Omental fat pad (tissue), 4 donors: ENCODE measurements around the gene MAGEA8. TPM values are rescaled to one million over a fixed set of nuclear protein-coding genes. Genes with fewer than 3 reads are reported as not detected.
"Not testable (repeated sequence)": the region's sequence is repeated elsewhere in the genome, so short reads cannot be mapped to it uniquely, and the experiment has no call there.

Source experiments
- ATAC-seq: fragments of 150-250 bp; one replicate; pipeline ENCODE4 v1.9.1; 2016; ENCODE audit warnings: mild to moderate bottlenecking, moderate library complexity; ENCODE audit not compliant: low FRiP score
- DNase-seq: peaks from one replicate; pipeline ENCODE4 v3.0.0-alpha.2; 2019; ENCODE audit warnings: low spot score
- total RNA-seq, 4 donors: library from RNA; depleted of rRNA; stranded (reverse); fragments of >200 nt; gene quantifications; one replicate each; pipeline ENCODE4 v1.1.0, GENCODE V29; 2016
- TF ChIP-seq, protein P1 (sequence below), 3 donors: fragments of 450-650 bp; IDR thresholded peaks; one replicate each; pipeline ENCODE4 v1.5.1; 2016 to 2017; ENCODE audit warnings: antibody characterized with exemption in 3 of 3, mild to moderate bottlenecking in 3 of 3, moderate library complexity in 2 of 3

Gene MAGEA8
- total RNA-seq, 4 donors from 2014 or later = not detected

DNA sequence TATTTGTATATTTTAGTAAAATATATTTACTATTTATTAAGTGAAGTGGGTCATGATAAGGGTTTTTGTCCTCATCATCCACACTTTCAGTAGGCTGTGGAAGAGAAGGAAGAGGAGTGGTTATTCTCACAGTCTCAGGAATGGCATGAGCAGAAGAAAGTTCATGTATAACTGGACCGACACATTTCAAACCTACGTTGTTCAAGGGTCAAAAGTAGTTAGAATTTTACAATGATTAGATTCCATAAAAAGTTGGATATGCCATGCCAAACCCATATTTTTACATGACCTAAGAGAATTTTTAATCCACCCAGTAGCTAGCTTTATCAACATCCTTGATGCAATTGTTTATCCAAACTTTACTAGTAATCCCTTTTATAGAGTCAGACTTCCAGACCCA, 15.6 kb upstream of the MAGEA8 start:
- TF ChIP-seq, protein P1, sequence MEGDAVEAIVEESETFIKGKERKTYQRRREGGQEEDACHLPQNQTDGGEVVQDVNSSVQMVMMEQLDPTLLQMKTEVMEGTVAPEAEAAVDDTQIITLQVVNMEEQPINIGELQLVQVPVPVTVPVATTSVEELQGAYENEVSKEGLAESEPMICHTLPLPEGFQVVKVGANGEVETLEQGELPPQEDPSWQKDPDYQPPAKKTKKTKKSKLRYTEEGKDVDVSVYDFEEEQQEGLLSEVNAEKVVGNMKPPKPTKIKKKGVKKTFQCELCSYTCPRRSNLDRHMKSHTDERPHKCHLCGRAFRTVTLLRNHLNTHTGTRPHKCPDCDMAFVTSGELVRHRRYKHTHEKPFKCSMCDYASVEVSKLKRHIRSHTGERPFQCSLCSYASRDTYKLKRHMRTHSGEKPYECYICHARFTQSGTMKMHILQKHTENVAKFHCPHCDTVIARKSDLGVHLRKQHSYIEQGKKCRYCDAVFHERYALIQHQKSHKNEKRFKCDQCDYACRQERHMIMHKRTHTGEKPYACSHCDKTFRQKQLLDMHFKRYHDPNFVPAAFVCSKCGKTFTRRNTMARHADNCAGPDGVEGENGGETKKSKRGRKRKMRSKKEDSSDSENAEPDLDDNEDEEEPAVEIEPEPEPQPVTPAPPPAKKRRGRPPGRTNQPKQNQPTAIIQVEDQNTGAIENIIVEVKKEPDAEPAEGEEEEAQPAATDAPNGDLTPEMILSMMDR (IDR thresholded peaks at IDR 0.05) = no peak
- DNase-seq = no peak
- ATAC-seq = no peak

DNA sequence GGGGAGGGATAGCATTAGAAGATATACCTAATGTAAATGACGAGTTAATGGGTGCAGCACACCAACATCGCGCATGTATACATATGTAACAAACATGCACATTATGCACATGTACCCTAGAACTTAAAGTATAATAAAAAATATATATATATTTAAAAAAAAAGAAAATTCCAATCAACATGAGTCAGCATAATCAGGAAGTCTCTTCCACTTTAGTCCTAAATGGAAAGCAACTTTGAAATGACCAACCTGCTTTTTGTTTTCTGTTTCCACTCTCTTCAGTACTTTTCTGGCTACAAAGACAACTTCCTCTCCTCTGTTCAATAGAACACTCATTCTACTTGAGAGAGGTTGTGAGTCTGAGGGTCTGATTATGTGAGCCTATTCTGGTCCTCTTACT, 13.5 kb upstream of the MAGEA8 start:
- TF ChIP-seq, protein P1 (IDR thresholded peaks at IDR 0.05) = no peak
- no peak for ATAC-seq
- no peak for DNase-seq

DNA sequence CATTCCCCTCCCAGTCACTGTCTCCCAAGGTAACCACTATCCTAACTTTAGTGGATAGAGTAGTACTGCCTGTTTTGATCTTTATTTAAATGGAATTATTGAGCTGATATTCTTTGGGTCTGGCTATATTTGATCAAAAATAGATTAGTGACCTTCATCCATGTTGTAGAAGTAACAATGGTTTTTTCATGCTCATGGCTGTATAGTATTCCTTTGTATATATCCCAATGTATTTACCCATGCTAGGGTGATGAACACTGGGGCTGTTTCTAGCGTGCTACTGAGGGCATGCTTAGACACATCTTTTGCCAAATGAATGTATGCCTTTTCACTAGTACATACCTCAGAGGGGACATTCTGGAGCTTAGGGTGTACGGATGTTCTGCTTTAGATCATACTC, 10.1 kb upstream of the MAGEA8 start:
- DNase-seq (no peak), ATAC-seq (no peak)
- TF ChIP-seq, protein P1 (IDR thresholded peaks at IDR 0.05) = no peak

- TF ChIP-seq, protein P1 (IDR thresholded peaks at IDR 0.05) = no peak
- DNase-seq = no peak
- ATAC-seq = no peak
Measured at GRCh38 chrX:149871433-149871832, 9.6 kb upstream of the MAGEA8 start.

DNA sequence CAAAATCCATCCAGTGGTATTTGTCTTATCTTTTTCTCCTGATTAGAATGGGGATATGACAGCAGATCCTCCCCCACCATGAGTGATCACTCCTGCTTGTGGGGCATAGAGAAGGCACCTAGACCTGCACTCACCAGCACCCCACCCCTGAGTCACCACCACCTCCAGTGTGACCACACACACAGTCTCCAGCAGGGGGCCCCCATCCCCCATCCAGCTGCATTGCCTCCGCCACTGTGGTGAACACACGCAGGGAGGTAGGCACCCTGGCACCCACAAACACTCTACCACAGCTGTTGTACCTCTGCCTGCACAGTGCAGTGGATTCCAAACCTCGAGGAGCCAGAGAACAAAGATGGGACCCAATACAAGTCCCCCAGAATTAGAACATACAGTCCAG, 9.0 kb upstream of the MAGEA8 start:
- TF ChIP-seq, protein P1 (IDR thresholded peaks at IDR 0.05) = no peak
- DNase-seq (no peak), ATAC-seq (no peak)

DNA sequence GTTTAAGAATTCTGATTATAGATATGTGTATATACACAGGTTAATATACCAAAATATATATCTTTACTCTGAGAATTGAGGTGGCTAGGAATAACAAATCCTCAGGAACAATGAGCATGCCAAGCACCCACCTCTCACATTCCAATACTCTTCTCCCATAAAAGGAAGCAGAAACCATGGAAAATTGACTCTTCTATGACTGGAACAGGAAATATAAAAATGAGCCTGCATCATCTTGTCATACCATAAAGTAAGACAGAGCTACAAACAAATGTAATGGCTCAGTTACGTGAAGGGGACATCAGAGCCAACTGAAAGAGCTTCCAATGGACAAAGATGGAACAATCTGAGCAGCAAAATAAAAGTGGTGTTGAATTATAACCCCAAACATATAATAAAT, 3.8 kb upstream of the MAGEA8 start:
- no peak for ATAC-seq
- TF ChIP-seq, protein P1 (IDR thresholded peaks at IDR 0.05) = no peak
- DNase-seq = no peak

DNA sequence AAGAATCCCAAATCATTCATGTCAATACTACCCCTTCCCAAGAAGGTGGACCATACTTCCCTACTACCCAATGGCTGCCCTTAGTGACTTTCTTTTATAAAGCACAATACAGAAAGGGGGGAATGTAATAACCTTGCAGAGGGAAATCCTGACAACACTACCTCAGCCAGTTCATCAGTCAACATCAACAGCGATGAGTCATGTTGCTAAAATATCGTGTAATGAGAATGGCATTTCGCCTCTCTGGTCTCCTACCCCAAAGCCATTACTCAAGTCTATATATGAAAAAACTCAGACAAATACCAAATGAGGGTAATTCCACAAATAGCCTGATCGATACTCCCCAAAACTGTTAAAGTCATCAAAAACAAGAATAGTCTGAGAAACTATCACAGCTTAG, 3.3 kb upstream of the MAGEA8 start:
- TF ChIP-seq, protein P1 (IDR thresholded peaks at IDR 0.05) = no peak
- DNase-seq (no peak), ATAC-seq (no peak)

GRCh38 chrX:149890828-149891227, 9.8 kb downstream of the MAGEA8 start:
- DNase-seq, ATAC-seq: not testable (repeated sequence)
